Measurements from ENCODE around the gene WASF3.

WASF3 gene

DNA sequence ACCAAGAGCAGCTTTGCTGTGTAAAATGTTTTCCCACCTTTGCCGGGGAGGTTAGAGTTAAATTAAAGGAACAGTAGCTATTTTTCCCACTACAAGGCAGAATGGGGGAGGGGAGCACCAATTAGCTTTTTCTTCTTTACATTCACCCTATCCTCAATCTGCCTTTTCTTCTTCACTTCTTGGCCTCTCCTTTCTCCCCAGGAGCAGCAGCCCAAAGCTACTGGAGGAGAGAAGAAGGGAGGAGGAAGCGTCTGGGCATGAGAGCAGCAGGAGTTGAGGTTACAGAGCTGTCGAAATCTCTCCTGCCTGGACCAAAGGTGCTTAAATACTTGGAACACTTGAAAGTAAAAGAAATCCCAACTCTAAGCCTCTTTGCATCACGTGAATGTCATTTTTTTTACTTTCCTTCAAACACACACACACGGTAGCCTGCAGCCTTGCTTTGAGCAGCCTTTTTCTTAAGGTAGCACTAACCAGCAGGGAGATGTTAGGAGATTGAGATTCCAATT, 39.0 kb upstream of the WASF3 start:
- Histone ChIP-seq H3K4me2 (ENCODE audit: low read length) (no peak overlapping the region), H3K9me2 (replicated peaks; ENCODE audit: control insufficient read depth, low read length) (no peaks in the 10 kb centered on the region), H3K4me3 (ENCODE audit: low read length) (no peak overlapping the region), H3K27me3 (ENCODE audit: control insufficient read depth, low read length) (peaks cover 7% of the 10 kb centered on the region), H3K27ac (ENCODE audit: low read depth, low read length) (no peak overlapping the region), H3F3A (ENCODE audit: control insufficient read depth, insufficient read depth) (no peaks in the 10 kb centered on the region), H4K20me1 (ENCODE audit: control insufficient read depth, insufficient read depth, low read depth, low read length) (no peaks in the 10 kb centered on the region), H3K79me2 (ENCODE audit: control insufficient read depth, low read length) (no peaks in the 10 kb centered on the region), H3K4me1 (ENCODE audit: control insufficient read depth, low read length) (no peaks in the 10 kb centered on the region), H3K9me3 (ENCODE audit: control insufficient read depth, insufficient read depth, low read length) (no peaks in the 10 kb centered on the region), H3K36me3 (ENCODE audit: control insufficient read depth, low read length) (no peaks in the 10 kb centered on the region)
- TF ChIP-seq, protein P1, sequence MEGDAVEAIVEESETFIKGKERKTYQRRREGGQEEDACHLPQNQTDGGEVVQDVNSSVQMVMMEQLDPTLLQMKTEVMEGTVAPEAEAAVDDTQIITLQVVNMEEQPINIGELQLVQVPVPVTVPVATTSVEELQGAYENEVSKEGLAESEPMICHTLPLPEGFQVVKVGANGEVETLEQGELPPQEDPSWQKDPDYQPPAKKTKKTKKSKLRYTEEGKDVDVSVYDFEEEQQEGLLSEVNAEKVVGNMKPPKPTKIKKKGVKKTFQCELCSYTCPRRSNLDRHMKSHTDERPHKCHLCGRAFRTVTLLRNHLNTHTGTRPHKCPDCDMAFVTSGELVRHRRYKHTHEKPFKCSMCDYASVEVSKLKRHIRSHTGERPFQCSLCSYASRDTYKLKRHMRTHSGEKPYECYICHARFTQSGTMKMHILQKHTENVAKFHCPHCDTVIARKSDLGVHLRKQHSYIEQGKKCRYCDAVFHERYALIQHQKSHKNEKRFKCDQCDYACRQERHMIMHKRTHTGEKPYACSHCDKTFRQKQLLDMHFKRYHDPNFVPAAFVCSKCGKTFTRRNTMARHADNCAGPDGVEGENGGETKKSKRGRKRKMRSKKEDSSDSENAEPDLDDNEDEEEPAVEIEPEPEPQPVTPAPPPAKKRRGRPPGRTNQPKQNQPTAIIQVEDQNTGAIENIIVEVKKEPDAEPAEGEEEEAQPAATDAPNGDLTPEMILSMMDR (IDR thresholded peaks at IDR 0.05; ENCODE audit: low read depth, low read length, poor library complexity, severe bottlenecking): no peak
- TF ChIP-seq EZH2phosphoT487 (IDR thresholded peaks at IDR 0.05; ENCODE audit: borderline replicate concordance, low read length): no peak

DNA sequence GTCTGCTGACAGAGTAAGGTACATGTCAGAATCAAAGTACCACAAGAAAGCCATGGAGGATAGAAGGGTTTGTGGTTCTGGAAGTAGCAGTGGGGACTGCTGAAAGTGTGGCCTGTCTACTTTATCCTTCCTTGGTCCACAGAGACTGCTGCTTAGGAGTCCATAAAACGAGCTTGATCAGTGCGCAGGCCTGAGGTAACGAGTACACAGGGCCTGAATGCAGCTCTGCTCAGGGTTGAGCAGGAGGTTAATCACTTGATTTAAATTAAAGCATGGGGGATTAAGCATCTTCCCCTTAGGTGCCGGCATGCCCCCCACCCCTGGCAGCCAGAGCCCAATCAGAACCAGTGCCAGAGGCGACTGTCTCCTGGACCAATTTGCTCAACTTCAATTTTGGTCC, 34.9 kb upstream of the WASF3 start:
- H3K4me2 ChIP-seq (ENCODE audit: low read length): no peak overlapping the region

DNA sequence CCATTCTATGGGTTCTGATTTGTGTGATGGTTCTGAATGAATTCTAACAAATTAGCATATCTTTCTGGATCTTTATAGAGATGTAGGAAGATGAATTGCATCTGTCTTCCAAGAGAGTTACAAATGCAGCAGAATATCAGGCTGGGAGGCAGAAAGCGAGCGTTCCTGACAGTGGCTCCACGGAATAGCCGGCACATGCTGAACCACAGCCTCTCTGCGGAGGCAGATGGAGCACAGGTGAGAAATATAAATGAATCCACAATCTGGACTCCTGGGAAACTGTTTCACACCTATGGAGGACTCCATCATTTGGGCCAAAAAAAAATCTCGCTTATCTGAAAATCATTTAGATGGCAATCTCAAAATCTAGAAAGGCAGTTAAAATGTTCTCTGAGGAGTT, 34.5 kb upstream of the WASF3 start:
- Histone ChIP-seq H3K79me2 (ENCODE audit: control insufficient read depth, low read length) (no peaks in the 10 kb centered on the region), H3K9me3 (ENCODE audit: control insufficient read depth, insufficient read depth, low read length) (no peaks in the 10 kb centered on the region), H3K27me3 (ENCODE audit: control insufficient read depth, low read length) (peaks cover 4% of the 10 kb centered on the region; the same call in 1 of the 2 replicates), H3K27ac (ENCODE audit: low read depth, low read length) (no peak overlapping the region), H3K36me3 (ENCODE audit: control insufficient read depth, low read length) (no peaks in the 10 kb centered on the region), H3K4me1 (ENCODE audit: control insufficient read depth, low read length) (no peaks in the 10 kb centered on the region), H3K4me3 (ENCODE audit: low read length) (no peak overlapping the region), H4K20me1 (ENCODE audit: control insufficient read depth, insufficient read depth, low read depth, low read length) (no peaks in the 10 kb centered on the region), H3K9me2 (replicated peaks; ENCODE audit: control insufficient read depth, low read length) (no peaks in the 10 kb centered on the region), H3F3A (ENCODE audit: control insufficient read depth, insufficient read depth) (no peaks in the 10 kb centered on the region), H3K4me2 (ENCODE audit: low read length) (no peak overlapping the region)
- TF ChIP-seq EZH2phosphoT487 (IDR thresholded peaks at IDR 0.05; ENCODE audit: borderline replicate concordance, low read length): no peak
- TF ChIP-seq, protein P1 (IDR thresholded peaks at IDR 0.05; ENCODE audit: low read depth, low read length, poor library complexity, severe bottlenecking): no peak

More for the DNA sequence above, 34.9 kb upstream of the WASF3 start:
- Histone ChIP-seq H3K79me2 (ENCODE audit: control insufficient read depth, low read length) (no peaks in the 10 kb centered on the region), H3K27ac (ENCODE audit: low read depth, low read length) (no peak overlapping the region), H3K36me3 (ENCODE audit: control insufficient read depth, low read length) (no peaks in the 10 kb centered on the region), H4K20me1 (ENCODE audit: control insufficient read depth, insufficient read depth, low read depth, low read length) (no peaks in the 10 kb centered on the region), H3K9me3 (ENCODE audit: control insufficient read depth, insufficient read depth, low read length) (no peaks in the 10 kb centered on the region), H3K27me3 (ENCODE audit: control insufficient read depth, low read length) (peaks cover 4% of the 10 kb centered on the region; the same call in 1 of the 2 replicates), H3K4me3 (ENCODE audit: low read length) (no peak overlapping the region), H3K9me2 (replicated peaks; ENCODE audit: control insufficient read depth, low read length) (no peaks in the 10 kb centered on the region), H3F3A (ENCODE audit: control insufficient read depth, insufficient read depth) (no peaks in the 10 kb centered on the region), H3K4me1 (ENCODE audit: control insufficient read depth, low read length) (no peaks in the 10 kb centered on the region)
- TF ChIP-seq, protein P1 (IDR thresholded peaks at IDR 0.05; ENCODE audit: low read depth, low read length, poor library complexity, severe bottlenecking): no peak
- TF ChIP-seq EZH2phosphoT487 (IDR thresholded peaks at IDR 0.05; ENCODE audit: borderline replicate concordance, low read length): no peak
